Keratinocyte (primary cell): Measurements from ENCODE around the gene ERN2.

Experiments used
- EZH2 ChIP-seq: IDR thresholded peaks from one replicate; pipeline ENCODE4 v1.6.1; 2012; ENCODE audit warnings: inconsistent platforms, mild to moderate bottlenecking, low read length, moderate library complexity
- TF ChIP-seq, protein P1 (sequence below), 3 experiments: IDR thresholded peaks in 1 of 3; conservative IDR thresholded peaks in 1 of 3; optimal IDR thresholded peaks in 1 of 3; 2 replicates in 2 of 3; 3 replicates in 1 of 3; pipeline versions ENCODE3 to v1.5.1; 2011; ENCODE audit warnings: low read length in 3 of 3, mild to moderate bottlenecking in 3 of 3, moderate library complexity in 2 of 3, control low read depth in 1 of 3, inconsistent platforms in 1 of 3; ENCODE audit not compliant: insufficient read depth in 2 of 3; ENCODE audit errors: extremely low read depth in 1 of 3

- TF ChIP-seq, protein P1, sequence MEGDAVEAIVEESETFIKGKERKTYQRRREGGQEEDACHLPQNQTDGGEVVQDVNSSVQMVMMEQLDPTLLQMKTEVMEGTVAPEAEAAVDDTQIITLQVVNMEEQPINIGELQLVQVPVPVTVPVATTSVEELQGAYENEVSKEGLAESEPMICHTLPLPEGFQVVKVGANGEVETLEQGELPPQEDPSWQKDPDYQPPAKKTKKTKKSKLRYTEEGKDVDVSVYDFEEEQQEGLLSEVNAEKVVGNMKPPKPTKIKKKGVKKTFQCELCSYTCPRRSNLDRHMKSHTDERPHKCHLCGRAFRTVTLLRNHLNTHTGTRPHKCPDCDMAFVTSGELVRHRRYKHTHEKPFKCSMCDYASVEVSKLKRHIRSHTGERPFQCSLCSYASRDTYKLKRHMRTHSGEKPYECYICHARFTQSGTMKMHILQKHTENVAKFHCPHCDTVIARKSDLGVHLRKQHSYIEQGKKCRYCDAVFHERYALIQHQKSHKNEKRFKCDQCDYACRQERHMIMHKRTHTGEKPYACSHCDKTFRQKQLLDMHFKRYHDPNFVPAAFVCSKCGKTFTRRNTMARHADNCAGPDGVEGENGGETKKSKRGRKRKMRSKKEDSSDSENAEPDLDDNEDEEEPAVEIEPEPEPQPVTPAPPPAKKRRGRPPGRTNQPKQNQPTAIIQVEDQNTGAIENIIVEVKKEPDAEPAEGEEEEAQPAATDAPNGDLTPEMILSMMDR (optimal IDR thresholded peaks at IDR 0.05 in 1 of 3, IDR thresholded peaks at IDR 0.05 in 1 of 3, conservative IDR thresholded peaks at IDR 0.05 in 1 of 3; ENCODE audit: extremely low read depth in 1 of 3, insufficient read depth in 2 of 3, low read length in 3 of 3): no peak
- no peak for TF ChIP-seq EZH2
Observed at GRCh38 chr16:23704772-23705516, 8.1 kb downstream of the ERN2 start.
